Hepatocyte (in vitro differentiated cells): ENCODE measurements around the gene ZNF789. TPM values are rescaled to one million over a fixed set of nuclear protein-coding genes. Genes with fewer than 3 reads are reported as not detected.

ENCODE experiments used
- DNase-seq: peaks from one replicate; pipeline ENCODE4 v3.0.0-alpha.2; 2016; ENCODE audit warnings: low spot score
- H2AFZ ChIP-seq: fragments of 200-600 bp; sonication (generic); 2 replicates; pipeline ENCODE4 v1.6.0; 2016; ENCODE audit warnings: antibody characterized with exemption, mild to moderate bottlenecking
- H3K27ac ChIP-seq: fragments of 200-600 bp; sonication (generic); 2 replicates; pipeline ENCODE4 v1.5.1; 2016; ENCODE audit warnings: mild to moderate bottlenecking
- H3K27me3 ChIP-seq: fragments of 200-600 bp; sonication (generic); 2 replicates; pipeline ENCODE4 v1.6.1; 2016
- H3K36me3 ChIP-seq: fragments of 200-600 bp; sonication (generic); replicated peaks from 2 replicates; pipeline ENCODE4 v1.5.1; 2016; ENCODE audit warnings: low read depth; ENCODE audit not compliant: insufficient read depth
- H3K4me1 ChIP-seq: fragments of 200-600 bp; sonication (generic); 2 replicates; pipeline ENCODE4 v1.5.1; 2016; ENCODE audit warnings: mild to moderate bottlenecking, moderate library complexity; ENCODE audit not compliant: insufficient read depth
- H3K4me2 ChIP-seq: fragments of 200-600 bp; sonication (generic); 2 replicates; pipeline ENCODE4 v1.6.0; 2016
- H3K4me3 ChIP-seq: fragments of 200-600 bp; sonication (generic); 2 replicates; pipeline ENCODE4 v1.5.1; 2016; ENCODE audit warnings: mild to moderate bottlenecking
- H3K79me2 ChIP-seq: fragments of 200-600 bp; sonication (generic); 2 replicates; pipeline ENCODE4 v1.6.0; 2017; ENCODE audit warnings: mild to moderate bottlenecking
- H3K9me2 ChIP-seq: fragments of 200-600 bp; sonication (generic); replicated peaks from 2 replicates; pipeline ENCODE4 v1.6.0; 2017; ENCODE audit warnings: mild to moderate bottlenecking; ENCODE audit not compliant: insufficient read depth
- H3K9me3 ChIP-seq: fragments of 200-600 bp; sonication (generic); 2 replicates; pipeline ENCODE4 v1.5.1; 2016; ENCODE audit warnings: low read depth, mild to moderate bottlenecking
- H4K20me1 ChIP-seq: fragments of 200-600 bp; sonication (generic); 2 replicates; pipeline ENCODE4 v1.6.0; 2016; ENCODE audit warnings: mild to moderate bottlenecking; ENCODE audit not compliant: insufficient read depth, poor library complexity, severe bottlenecking
- EZH2 ChIP-seq: fragments of 200-600 bp; sonication (generic); IDR thresholded peaks from 2 replicates; pipeline ENCODE4 v1.6.1; 2016; ENCODE audit warnings: antibody characterized with exemption, mild to moderate bottlenecking, borderline replicate concordance
- EZH2phosphoT487 ChIP-seq: fragments of 200-600 bp; sonication (generic); IDR thresholded peaks from one replicate; pipeline ENCODE4 v1.6.1; 2018; ENCODE audit warnings: antibody characterized with exemption, mild to moderate bottlenecking, low read depth, moderate library complexity; ENCODE audit not compliant: unreplicated experiment, severe bottlenecking
- WGBS: methylation state at CpG from one replicate; pipeline ENCODE4 v1.1.6; 2016; ENCODE audit warnings: low lambda C conversion rate; ENCODE audit errors: missing lambda C conversion rate; 5-methylcytosine and 5-hydroxymethylcytosine counted together
- polyA plus RNA-seq: library from polyadenylated mRNA; unstranded; fragments of >200 nt; fragmentation: Nextera tagmentation; extraction: Ambion mirVana; gene quantifications from 2 replicates; pipeline ENCODE4 v1.2.1, GENCODE V29; 2016
- total RNA-seq: library from RNA; depleted of rRNA; stranded (reverse); fragments of >200 nt; gene quantifications from 2 replicates; pipeline ENCODE4 v1.2.3, GENCODE V29; 2014
- TF ChIP-seq, protein P1 (sequence below): fragments of 200-600 bp; sonication (generic); IDR thresholded peaks from 2 replicates; pipeline ENCODE4 v1.5.1; 2016; ENCODE audit warnings: antibody characterized with exemption, mild to moderate bottlenecking; ENCODE audit not compliant: poor library complexity

ZNF789 gene
- total and polyA plus RNA-seq, 2 experiments from 2014 or later = 8.1 to 11.3 TPM

DNA sequence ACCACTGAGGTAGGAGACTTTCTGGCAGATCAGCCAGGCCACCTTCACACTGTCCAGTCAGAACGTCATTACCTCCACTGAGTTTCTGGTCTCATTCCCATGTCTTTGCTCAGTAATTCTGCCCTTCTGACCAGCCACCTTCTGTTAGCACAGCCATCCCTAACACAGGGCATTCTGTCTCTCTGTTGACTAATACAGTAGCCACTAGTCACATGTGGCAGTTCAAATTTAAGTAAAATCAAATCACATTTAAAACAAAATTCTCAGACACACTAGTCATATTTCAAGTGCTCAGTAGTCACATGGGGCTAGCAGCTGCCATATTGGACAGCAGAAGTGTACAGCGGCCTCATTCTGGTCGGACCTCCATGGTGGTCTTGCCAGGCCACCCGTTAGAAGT is 26.6 kb upstream of the ZNF789 start:
- H2AFZ ChIP-seq = no peak overlapping the region
- H3K4me1 ChIP-seq = no peaks in the 10 kb centered on the region
- no peak overlapping the region for H3K4me2 ChIP-seq
- H3K27me3 ChIP-seq = no peaks in the 10 kb centered on the region
- no peaks in the 10 kb centered on the region for H3K36me3 ChIP-seq
- H3K4me3 ChIP-seq = no peak overlapping the region
- H3K79me2 ChIP-seq = peaks cover 24% of the 10 kb centered on the region
- 98% methylated on average over 4 of the region's 4 CpGs for WGBS
- H3K9me3 ChIP-seq = no peaks in the 10 kb centered on the region
- H3K27ac ChIP-seq = no peak overlapping the region
- TF ChIP-seq EZH2 (no peak), EZH2phosphoT487 (no peak)
- TF ChIP-seq, protein P1, sequence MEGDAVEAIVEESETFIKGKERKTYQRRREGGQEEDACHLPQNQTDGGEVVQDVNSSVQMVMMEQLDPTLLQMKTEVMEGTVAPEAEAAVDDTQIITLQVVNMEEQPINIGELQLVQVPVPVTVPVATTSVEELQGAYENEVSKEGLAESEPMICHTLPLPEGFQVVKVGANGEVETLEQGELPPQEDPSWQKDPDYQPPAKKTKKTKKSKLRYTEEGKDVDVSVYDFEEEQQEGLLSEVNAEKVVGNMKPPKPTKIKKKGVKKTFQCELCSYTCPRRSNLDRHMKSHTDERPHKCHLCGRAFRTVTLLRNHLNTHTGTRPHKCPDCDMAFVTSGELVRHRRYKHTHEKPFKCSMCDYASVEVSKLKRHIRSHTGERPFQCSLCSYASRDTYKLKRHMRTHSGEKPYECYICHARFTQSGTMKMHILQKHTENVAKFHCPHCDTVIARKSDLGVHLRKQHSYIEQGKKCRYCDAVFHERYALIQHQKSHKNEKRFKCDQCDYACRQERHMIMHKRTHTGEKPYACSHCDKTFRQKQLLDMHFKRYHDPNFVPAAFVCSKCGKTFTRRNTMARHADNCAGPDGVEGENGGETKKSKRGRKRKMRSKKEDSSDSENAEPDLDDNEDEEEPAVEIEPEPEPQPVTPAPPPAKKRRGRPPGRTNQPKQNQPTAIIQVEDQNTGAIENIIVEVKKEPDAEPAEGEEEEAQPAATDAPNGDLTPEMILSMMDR = no peak
- H4K20me1 ChIP-seq = no peaks in the 10 kb centered on the region
- no peaks in the 10 kb centered on the region for H3K9me2 ChIP-seq
- DNase-seq = no peak

DNA sequence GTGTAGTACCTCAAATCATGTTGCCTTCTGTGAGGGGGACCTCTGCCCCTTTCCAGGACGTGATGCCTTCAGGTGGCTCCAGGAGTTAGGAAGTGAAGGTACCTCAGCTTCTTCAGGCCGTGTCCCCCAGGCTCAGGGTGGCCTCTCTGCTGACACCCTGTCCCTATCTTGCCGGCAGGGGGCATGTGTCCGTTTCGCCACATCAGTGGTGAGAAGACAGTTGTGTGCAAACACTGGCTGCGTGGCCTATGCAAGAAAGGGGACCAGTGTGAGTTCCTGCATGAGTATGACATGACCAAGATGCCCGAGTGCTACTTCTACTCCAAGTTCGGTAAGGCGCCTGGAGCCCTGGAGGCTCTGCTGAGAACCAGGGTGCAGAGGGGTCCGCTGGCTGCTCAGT is 24.7 kb upstream of the ZNF789 start:
- Histone ChIP-seq H3K4me2 (no peak overlapping the region), H3K4me1 (no peaks in the 10 kb centered on the region), H3K4me3 (no peak overlapping the region), H3K27ac (no peak overlapping the region), H3K27me3 (no peaks in the 10 kb centered on the region), H3K9me2 (no peaks in the 10 kb centered on the region), H2AFZ (no peak overlapping the region), H4K20me1 (no peaks in the 10 kb centered on the region), H3K36me3 (no peaks in the 10 kb centered on the region), H3K79me2 (peaks cover 11% of the 10 kb centered on the region), H3K9me3 (no peaks in the 10 kb centered on the region)
- WGBS = 96% methylated on average over 10 of the region's 10 CpGs
- TF ChIP-seq, protein P1 = peak; percentile 3
- no peak for TF ChIP-seq EZH2
- no peak for DNase-seq

DNA sequence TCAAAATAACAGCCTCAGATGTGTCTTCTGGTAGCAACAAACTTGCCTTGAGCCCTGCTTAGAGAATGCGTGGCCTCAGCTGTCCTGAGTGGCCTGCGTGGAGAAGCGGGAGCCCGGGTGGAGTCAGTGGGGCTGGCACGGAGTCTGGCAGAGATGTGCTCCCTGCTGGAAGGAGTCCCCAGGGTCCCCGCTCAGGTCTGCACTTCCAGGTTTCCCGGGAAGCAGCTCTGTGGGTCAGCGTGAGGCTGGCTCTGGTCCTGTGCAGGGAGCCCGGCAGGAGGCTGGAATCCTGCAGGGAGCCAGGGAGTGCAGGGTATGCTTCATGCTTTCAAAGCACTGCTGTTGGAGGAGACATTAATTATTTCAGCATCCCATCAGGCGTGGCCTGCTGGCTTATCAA is 23.8 kb upstream of the ZNF789 start:
- Histone ChIP-seq H3K4me1 (no peaks in the 10 kb centered on the region), H3K79me2 (peaks cover 10% of the 10 kb centered on the region), H3K4me2 (no peak overlapping the region), H3K36me3 (no peaks in the 10 kb centered on the region), H3K9me3 (no peaks in the 10 kb centered on the region), H4K20me1 (no peaks in the 10 kb centered on the region), H3K9me2 (no peaks in the 10 kb centered on the region), H3K27ac (no peak overlapping the region), H3K4me3 (no peak overlapping the region), H2AFZ (no peak overlapping the region), H3K27me3 (no peaks in the 10 kb centered on the region)
- no peak for DNase-seq
- 97% methylated on average over 10 of the region's 10 CpGs for WGBS
- TF ChIP-seq, protein P1 = no peak
- TF ChIP-seq EZH2phosphoT487 (no peak), EZH2 (no peak)

DNA sequence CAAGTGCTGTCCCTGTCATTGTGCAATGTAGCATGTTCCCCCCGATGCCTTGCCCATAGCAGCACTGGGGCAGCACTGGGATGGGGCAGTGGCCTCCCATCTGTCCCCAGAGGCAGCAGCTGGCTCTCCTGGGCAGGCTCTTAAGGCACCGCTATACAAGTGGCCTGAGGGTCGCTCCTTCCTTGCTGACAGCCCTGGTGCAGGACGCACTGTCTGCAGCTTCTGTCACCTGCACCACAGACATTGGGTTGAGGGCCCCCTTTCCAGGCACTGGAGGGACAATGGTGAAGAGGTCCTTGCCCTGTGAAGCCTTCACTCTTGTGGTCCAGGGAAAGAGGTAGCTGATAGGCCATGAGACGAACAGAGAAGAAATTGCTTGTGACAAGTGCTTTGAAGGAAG is 23.4 kb upstream of the ZNF789 start:
- H3K36me3 ChIP-seq = no peaks in the 10 kb centered on the region
- no peak for DNase-seq
- 95% methylated on average over 5 of the region's 5 CpGs for WGBS
- H3K79me2 ChIP-seq = peaks cover 9% of the 10 kb centered on the region
- H3K4me1 ChIP-seq = no peaks in the 10 kb centered on the region
- TF ChIP-seq EZH2phosphoT487 (no peak), EZH2 (no peak)
- TF ChIP-seq, protein P1 = no peak
- no peaks in the 10 kb centered on the region for H3K9me2 ChIP-seq
- H3K9me3 ChIP-seq = no peaks in the 10 kb centered on the region
- H3K4me3 ChIP-seq = no peak overlapping the region
- H2AFZ ChIP-seq = no peak overlapping the region
- H3K4me2 ChIP-seq = no peak overlapping the region
- H4K20me1 ChIP-seq = no peaks in the 10 kb centered on the region
- H3K27me3 ChIP-seq = no peaks in the 10 kb centered on the region
- no peak overlapping the region for H3K27ac ChIP-seq
